Neutrophil (primary cell): ENCODE measurements around the gene LGALS9B.
"Not testable (repeated sequence)": the region's sequence is repeated elsewhere in the genome, so short reads cannot be mapped to it uniquely, and the experiment has no call there.

Experiments used
- H3K27ac ChIP-seq: fragments of 200-600 bp; sonication (generic); 2 replicates; pipeline ENCODE4 v1.5.1; 2016; ENCODE audit warnings: mild to moderate bottlenecking, moderate library complexity
- H3K27me3 ChIP-seq: fragments of 200-600 bp; sonication (generic); 2 replicates; pipeline ENCODE4 v1.6.0; 2016; ENCODE audit warnings: mild to moderate bottlenecking
- H3K36me3 ChIP-seq: fragments of 200-600 bp; sonication (generic); 2 replicates; pipeline ENCODE4 v1.5.1; 2017
- H3K4me1 ChIP-seq, 2 experiments: fragments of 200-600 bp in 1 of 2; sonication (generic) in 1 of 2; 1 replicate in 1 of 2; 2 replicates in 1 of 2; pipeline versions ENCODE4 v1.5.1 to v1.6.1; 2013 to 2016; ENCODE audit warnings: low read depth in 1 of 2, low read length in 1 of 2, mild to moderate bottlenecking in 1 of 2, moderate library complexity in 1 of 2; ENCODE audit not compliant: control insufficient read depth in 1 of 2, insufficient read depth in 1 of 2
- H3K4me3 ChIP-seq, 2 experiments: fragments of 200-600 bp in 1 of 2; sonication (generic) in 1 of 2; 1 replicate in 1 of 2; 2 replicates in 1 of 2; pipeline ENCODE4 v1.5.1; 2013 to 2016; ENCODE audit warnings: low read depth in 1 of 2, low read length in 1 of 2, mild to moderate bottlenecking in 1 of 2, moderate library complexity in 1 of 2
- H3K9me3 ChIP-seq: fragments of 200-600 bp; sonication (generic); 2 replicates; pipeline ENCODE4 v1.5.1; 2016

The LGALS9B gene

DNA sequence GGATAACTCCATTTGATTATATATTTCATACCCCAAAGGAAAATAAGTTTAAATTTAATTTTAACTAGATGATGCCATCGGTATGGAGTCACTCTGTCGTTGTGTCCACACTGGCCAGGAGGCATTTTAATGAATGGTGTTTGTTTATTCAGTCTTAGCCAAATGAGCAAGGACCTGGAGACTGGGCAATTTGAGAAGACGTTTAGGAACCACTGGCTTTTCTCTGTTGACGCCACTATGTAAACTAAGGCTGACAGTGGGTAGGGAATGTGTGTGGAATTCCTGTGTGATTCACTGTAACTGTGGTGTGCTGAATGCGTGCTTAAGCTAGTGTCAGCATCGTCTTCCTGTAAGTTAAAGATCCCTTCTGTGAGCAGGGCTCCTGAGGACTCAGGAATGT lies 17.6 kb upstream of the LGALS9B start:
- H3K27me3 ChIP-seq, H3K27ac ChIP-seq, H3K4me3 ChIP-seq, H3K9me3 ChIP-seq, H3K4me1 ChIP-seq, H3K36me3 ChIP-seq: not testable (repeated sequence)

DNA sequence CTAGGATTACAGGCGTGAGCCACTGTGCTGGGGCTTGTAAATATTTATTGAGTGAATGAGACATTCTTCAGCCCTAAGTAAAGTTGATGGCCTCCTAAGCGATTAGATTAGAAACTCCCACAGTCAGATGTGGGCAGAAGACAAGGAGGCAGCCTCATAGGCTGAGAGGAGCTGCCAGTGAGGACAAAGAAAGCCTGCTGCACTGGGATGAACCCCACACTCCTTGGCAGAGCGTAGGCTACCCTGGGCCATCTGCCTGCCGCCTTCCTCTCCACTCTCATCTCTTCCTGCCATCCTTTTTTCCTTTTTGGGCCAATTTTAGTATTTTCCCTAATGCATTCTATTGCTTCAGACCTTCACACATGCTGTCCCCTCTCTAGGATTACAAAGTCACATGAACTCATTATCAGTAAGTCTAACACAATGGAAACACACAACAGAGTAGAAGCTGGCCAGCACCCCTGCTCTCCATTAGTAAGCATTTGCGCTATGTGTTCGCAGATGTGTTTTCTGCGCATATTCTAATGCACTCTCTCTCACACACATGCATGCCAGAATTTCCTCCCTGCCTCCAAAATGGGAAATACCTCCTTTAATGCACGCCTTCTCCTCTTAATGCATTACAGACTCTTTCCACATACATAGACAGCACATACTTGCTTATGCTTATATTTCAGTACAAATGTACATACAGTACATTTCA lies 12.7 kb upstream of the LGALS9B start:
- not testable (repeated sequence) for H3K9me3 ChIP-seq, H3K36me3 ChIP-seq, H3K27me3 ChIP-seq, H3K27ac ChIP-seq, H3K4me1 ChIP-seq, H3K4me3 ChIP-seq

DNA sequence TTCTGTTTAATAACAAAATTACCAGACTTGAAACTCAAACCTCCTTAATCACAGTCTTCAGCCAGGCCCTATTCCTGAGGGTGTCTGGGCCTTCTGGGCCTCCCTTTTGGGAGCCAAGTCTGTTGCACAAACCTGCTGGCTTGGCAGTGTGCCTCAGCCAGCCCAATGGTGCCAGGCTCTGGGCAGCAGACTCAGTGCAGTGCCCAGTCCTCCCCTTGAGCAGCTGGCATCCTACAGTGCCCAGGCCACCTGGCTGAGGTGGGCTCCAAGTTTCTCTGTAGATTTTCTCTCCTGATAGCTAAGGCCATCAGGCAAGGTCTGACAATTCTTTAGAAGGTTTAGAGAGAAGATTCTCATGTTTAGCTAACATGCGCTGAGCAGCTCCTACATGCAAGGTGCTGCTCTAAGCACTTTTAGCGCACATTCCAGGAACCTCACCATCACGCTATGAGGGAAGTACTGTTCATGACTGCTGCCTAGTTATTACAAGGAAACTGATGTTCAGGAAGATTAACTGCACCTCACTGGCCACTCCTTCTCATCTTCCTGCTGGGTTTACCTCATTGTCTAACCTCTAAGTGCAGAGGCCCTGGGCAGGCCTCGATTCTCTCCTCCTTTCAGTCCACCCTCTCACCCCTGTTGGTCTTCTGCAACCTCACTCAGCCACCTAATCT lies 10.2 kb upstream of the LGALS9B start:
- not testable (repeated sequence) for H3K27me3 ChIP-seq, H3K9me3 ChIP-seq, H3K27ac ChIP-seq, H3K4me1 ChIP-seq, H3K4me3 ChIP-seq, H3K36me3 ChIP-seq

DNA sequence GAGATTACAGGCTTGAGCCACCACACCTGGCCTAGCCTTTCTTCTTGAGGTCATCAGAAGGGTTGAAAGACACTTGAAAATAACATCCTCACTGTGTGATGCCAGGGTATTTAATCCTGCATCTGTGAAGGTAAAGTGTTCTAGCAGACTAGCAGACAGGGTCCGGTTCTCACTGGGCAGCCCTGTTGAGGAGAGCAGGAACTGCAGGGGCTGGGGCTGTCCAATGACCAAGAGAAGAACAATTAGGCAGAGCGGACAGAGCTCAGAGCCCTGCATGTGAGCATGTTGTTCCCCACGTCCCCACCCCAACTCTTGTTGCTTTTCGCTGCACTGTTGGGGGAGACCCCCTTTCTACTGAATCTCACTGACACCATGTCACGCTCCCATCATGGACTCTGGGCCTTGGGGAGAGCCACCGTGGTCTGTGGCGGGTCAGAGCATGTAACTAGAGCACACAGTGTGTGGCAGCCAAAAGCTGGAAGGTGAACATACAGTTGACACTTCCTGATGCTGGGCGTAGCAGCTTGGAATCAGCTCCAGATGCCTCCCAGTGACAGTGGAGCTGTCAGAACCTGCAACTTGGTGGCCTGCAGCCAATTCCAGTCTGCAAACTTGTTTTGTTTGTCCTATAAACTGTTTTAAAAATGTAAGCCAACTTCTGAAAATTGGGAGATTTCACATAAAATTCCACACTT lies 7.9 kb upstream of the LGALS9B start:
- not testable (repeated sequence) for H3K36me3 ChIP-seq, H3K27me3 ChIP-seq, H3K4me3 ChIP-seq, H3K4me1 ChIP-seq, H3K27ac ChIP-seq, H3K9me3 ChIP-seq

GRCh38 chr17:20474081-20474480 lies 6.7 kb upstream of the LGALS9B start:
- H3K36me3 ChIP-seq, H3K4me3 ChIP-seq, H3K9me3 ChIP-seq, H3K4me1 ChIP-seq, H3K27ac ChIP-seq, H3K27me3 ChIP-seq: not testable (repeated sequence)

DNA sequence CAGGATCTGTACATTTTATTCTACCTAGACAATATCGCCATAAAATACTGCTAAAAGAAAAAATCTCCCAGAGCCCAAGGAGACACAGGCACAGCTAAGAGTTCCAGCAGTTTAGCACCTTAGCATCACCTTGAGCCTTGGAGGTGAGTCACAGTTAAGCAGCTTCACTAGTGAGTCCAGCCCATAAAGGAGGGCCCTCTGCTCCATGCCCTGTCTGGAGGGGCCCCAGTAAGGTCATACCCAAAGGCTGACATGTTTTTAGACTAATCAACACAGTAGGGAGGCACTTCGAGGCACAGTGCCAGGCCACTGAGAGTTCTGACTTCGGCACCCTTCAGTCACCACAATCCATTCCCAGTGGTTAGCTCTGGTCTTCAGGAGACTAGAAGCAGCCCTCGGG lies 2.6 kb upstream of the LGALS9B start:
- not testable (repeated sequence) for H3K4me1 ChIP-seq, H3K4me3 ChIP-seq, H3K36me3 ChIP-seq, H3K27me3 ChIP-seq, H3K9me3 ChIP-seq, H3K27ac ChIP-seq

DNA sequence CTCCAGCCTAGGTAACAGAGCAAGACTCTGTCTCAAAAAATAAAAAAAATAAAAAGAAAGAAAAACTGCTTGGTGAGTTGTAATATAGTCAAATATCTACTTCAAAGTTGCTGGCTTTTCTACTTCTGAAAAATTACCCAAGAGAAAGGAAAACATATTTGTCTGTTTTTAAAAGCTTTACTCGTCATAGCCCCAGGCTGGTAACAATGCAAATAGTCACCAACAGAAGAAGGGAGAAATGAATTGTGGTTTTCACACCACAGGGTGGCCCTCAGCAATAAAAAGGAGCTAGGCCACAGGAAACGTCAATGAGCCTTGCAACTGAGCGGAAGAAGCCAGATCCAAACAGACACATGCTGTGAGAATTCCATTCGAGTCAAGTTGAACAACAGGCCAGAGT lies 1.8 kb upstream of the LGALS9B start:
- H3K27me3 ChIP-seq, H3K4me1 ChIP-seq, H3K27ac ChIP-seq, H3K9me3 ChIP-seq, H3K4me3 ChIP-seq, H3K36me3 ChIP-seq: not testable (repeated sequence)

GRCh38 chr17:20466999-20467398 lies 340 bp downstream of the LGALS9B start:
- not testable (repeated sequence) for H3K36me3 ChIP-seq, H3K9me3 ChIP-seq, H3K4me3 ChIP-seq, H3K27me3 ChIP-seq, H3K4me1 ChIP-seq
- H3K27ac ChIP-seq: peak overlapping the region; percentile 49

GRCh38 chr17:20466553-20466952 lies 786 bp downstream of the LGALS9B start:
- H3K27ac ChIP-seq, H3K4me1 ChIP-seq, H3K27me3 ChIP-seq, H3K36me3 ChIP-seq, H3K9me3 ChIP-seq, H3K4me3 ChIP-seq: not testable (repeated sequence)

GRCh38 chr17:20465535-20465934 lies 1.8 kb downstream of the LGALS9B start:
- H3K36me3 ChIP-seq, H3K27ac ChIP-seq, H3K4me1 ChIP-seq, H3K9me3 ChIP-seq, H3K27me3 ChIP-seq, H3K4me3 ChIP-seq: not testable (repeated sequence)

GRCh38 chr17:20464854-20465414 lies 2.4 kb downstream of the LGALS9B start:
- H3K27ac ChIP-seq, H3K4me3 ChIP-seq, H3K4me1 ChIP-seq, H3K27me3 ChIP-seq, H3K9me3 ChIP-seq, H3K36me3 ChIP-seq: not testable (repeated sequence)

DNA sequence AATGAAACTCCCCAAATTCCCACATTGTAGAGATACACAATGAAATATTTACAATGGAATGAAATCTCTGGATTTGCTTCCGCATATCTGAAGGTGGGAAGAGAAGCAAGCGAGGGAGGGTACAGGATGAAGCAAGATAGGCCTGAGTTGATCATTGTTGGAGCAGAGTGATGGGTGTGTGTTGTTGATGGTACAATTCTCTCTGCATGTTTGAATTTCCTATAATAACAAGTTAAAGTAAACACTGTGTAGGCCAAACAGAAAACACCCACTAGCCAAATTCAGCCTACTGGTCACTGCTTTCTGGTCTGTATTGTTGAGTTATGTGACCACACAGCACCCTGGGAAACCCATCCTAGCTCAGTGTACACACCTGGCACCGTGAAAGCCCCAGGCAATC lies 5.2 kb downstream of the LGALS9B start:
- not testable (repeated sequence) for H3K9me3 ChIP-seq, H3K27me3 ChIP-seq, H3K27ac ChIP-seq, H3K4me1 ChIP-seq, H3K36me3 ChIP-seq, H3K4me3 ChIP-seq

DNA sequence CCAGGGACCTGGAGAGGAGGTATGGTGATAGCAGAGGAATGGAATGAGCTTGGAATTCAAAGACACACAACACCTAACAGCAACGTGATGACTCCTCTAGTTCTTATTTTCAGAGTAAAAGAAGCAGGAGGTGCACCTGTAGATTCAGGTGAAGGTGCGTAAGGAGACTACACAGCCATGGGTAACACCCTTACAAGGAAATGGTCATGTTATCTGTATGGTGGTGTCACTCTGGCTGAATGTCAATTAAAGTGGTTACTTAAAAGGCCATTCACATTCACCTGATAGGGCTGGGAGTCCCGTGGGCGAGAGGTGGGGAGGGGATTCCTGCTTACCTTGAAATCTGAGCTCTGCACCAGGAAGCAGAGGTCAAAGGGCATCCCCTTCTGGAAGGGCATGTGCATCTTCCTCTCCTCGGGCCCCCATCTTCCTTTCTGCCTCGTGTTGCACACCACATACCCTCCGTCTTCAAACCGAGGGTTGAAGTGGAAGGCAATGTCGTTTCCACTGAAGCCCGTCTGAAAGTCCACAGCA lies 9.4 kb downstream of the LGALS9B start:
- H3K4me1 ChIP-seq, H3K4me3 ChIP-seq, H3K27ac ChIP-seq, H3K27me3 ChIP-seq, H3K9me3 ChIP-seq, H3K36me3 ChIP-seq: not testable (repeated sequence)
